AG04450 (cell line): ENCODE data around the gene TRUB2. TPM values are rescaled to one million over a fixed set of nuclear protein-coding genes. Genes with fewer than 3 reads are reported as not detected.

Experiments
- CTCF ChIA-PET: fragments of 300-600, 350-600 bp; formaldehyde crosslinking; extraction: SDS; loops from one replicate; lab custom pipeline; 2022; ENCODE audit warnings: antibody characterized with exemption, inconsistent platforms; lab: Charles Lee
- POLR2A ChIA-PET: fragments of 350-600 bp; formaldehyde crosslinking; extraction: SDS; loops from one replicate; lab custom pipeline; 2021; ENCODE audit warnings: antibody characterized with exemption, inconsistent platforms; lab: Yijun Ruan, JAX
- DNase-seq: peaks from one replicate; pipeline ENCODE4 v3.0.0-alpha.2; 2011; ENCODE audit warnings: low read depth, low spot score
- H3K27ac ChIP-seq: one replicate; pipeline ENCODE4 v1.5.1; 2012; ENCODE audit warnings: low read depth, low read length, control low read depth
- H3K27me3 ChIP-seq: one replicate; pipeline ENCODE4 v1.6.0; 2012; ENCODE audit warnings: low read length; ENCODE audit not compliant: control insufficient read depth, insufficient read depth
- H3K4me3 ChIP-seq: 2 replicates; pipeline ENCODE4 v1.5.1; 2011; ENCODE audit warnings: mild to moderate bottlenecking, low read depth, low read length, control low read depth
- H3K9me3 ChIP-seq: 2 replicates; pipeline ENCODE4 v1.5.1; 2012; ENCODE audit warnings: low read length; ENCODE audit not compliant: control insufficient read depth, insufficient read depth
- polyA plus RNA-seq: library from polyadenylated mRNA; depleted of rRNA; stranded (reverse); fragments of >200 nt; gene quantifications from 2 replicates; pipeline ENCODE4 v1.2.3, GENCODE V29; 2011
- TF ChIP-seq, protein P1 (sequence below): IDR thresholded peaks from 2 replicates; pipeline ENCODE4 v1.5.1; 2011; ENCODE audit warnings: low read depth, low read length, control low read depth, inconsistent platforms

Gene TRUB2
- polyA plus RNA-seq, 1 experiment = 15.1 TPM

DNA sequence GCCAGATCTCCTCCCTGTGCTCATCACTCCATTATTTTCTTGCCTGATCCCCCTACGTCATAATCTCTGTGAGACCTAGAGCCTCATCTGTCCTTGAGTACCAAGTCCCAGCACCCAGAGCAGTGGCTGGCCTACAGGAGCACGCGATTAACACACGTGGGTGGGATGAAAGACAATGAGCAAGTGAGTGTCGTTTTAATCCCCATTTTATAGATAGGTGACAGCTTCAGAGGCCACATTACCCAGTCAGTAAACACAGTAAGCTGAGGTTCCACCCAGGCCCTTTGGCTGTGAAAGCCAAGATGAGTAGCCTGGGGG, 17.3 kb downstream of the TRUB2 start:
- DNase-seq = no peak
- H3K4me3 ChIP-seq = no peak overlapping the region
- H3K9me3 ChIP-seq = no peaks in the 10 kb centered on the region; the same call in 1 of the 2 replicates
- H3K27me3 ChIP-seq = no peaks in the 10 kb centered on the region
- CTCF ChIA-PET = interaction anchor here (0.6 to 2.3 kb wide), 5 partner anchors 9 to 115 kb away, joined by 3 to 15 read pairs (median 7); partner anchors contain the start of gene CERCAM
- TF ChIP-seq, protein P1, sequence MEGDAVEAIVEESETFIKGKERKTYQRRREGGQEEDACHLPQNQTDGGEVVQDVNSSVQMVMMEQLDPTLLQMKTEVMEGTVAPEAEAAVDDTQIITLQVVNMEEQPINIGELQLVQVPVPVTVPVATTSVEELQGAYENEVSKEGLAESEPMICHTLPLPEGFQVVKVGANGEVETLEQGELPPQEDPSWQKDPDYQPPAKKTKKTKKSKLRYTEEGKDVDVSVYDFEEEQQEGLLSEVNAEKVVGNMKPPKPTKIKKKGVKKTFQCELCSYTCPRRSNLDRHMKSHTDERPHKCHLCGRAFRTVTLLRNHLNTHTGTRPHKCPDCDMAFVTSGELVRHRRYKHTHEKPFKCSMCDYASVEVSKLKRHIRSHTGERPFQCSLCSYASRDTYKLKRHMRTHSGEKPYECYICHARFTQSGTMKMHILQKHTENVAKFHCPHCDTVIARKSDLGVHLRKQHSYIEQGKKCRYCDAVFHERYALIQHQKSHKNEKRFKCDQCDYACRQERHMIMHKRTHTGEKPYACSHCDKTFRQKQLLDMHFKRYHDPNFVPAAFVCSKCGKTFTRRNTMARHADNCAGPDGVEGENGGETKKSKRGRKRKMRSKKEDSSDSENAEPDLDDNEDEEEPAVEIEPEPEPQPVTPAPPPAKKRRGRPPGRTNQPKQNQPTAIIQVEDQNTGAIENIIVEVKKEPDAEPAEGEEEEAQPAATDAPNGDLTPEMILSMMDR = no peak
- POLR2A ChIA-PET = interaction anchor here (0.6 to 1.0 kb wide), 2 partner anchors 9 to 46 kb away, joined by 4 read pairs; no protein-coding TSS in a partner anchor
- H3K27ac ChIP-seq = no peak overlapping the region

DNA sequence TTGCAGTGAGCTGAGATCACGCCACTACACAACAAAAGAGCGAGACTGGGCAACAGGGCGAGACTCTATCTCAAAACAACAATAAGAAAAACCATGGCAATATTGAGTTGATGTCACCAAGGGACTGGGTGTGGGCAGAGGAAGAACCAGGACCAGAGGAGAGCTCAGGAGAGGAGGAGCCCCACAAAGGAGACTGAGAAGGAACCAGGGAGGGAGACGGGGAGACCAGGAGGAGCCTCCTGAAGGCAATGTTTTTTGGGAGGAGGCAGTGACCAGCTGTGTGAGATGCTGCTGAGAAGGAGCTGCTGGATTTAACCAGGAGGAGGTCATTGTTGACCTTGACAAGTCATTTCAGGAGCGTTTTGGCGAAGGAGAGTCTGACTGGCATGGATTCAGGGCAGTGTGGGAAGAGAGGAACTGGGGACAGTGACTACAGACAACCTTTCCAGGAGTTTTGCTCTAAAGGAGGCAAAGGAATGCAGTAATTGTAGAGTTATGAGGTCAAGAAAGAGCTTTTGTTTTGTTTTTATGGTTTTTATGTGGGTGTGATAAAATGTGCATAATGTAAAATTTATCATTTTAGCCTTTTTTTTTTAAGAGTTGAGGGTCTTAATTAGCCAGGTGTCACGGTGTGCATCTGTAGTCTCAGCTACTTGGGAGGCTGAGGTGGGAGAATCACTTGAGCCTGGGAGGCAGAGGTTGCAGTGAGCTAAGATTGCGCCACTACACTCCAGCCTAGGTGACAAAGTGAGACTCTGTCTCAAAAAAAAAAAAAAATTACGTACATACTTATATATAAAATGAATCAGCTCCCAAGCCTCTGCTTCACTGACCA, 17.9 kb downstream of the TRUB2 start:
- TF ChIP-seq, protein P1 = no peak
- no peaks in the 10 kb centered on the region for H3K27me3 ChIP-seq
- DNase-seq = no peak
- H3K9me3 ChIP-seq = no peaks in the 10 kb centered on the region
- H3K27ac ChIP-seq = peak overlapping the region; percentile 11
- H3K4me3 ChIP-seq = no peak overlapping the region
- ChIA-PET POLR2A (interaction anchor here (0.6 to 1.0 kb wide), 2 partner anchors 8 to 46 kb away, joined by 4 read pairs; no protein-coding TSS in a partner anchor), CTCF (interaction anchor here (1.2 to 2.3 kb wide), 4 partner anchors 9 to 116 kb away, joined by 3 to 15 read pairs (median 8); partner anchors contain the start of gene CERCAM)

DNA sequence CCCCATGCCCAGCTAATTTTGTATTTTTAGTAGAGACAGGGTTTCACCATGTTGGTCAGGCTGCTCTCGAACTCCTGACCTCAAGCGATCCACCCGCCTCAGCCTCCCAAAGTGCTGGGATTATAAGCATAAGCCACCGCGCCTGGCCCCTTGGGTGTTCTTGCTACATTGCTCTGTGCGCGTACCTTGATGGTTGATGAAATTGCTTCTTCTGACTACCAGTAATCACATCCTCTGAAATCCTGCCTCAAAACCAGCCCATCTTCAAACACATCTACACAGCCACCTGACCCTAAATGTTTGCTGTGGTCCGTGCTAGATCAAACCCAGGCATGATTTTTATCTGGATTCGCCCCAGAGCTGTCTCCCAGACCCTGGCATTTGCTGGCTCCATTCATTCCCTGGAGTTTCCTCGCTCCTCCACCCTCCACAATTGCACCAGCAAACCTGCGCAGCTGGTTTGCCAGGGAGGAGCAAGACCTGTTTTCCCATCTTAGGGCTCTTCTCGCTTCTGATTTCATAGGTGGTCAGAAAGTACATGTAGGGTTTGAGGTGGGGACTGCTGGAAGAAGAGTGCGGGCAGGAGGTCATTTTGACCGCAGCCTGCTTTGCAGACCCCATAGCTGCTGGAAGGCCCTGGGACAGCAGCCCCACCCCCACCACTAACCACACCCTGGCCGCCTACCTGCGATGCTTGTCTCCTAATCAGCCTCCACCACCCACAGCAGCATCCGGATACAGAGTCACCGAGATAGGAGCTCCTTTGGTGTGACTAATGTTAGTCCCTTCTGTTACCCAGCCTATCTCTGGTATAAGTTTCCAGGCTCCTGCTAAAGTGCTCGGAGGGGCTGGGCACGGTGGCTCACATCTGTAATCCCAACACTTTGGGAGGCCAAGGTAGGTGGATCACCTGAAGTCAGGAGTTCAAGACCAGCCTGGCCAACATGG, 23.4 kb downstream of the TRUB2 start:
- H3K4me3 ChIP-seq = no peak overlapping the region
- ChIA-PET POLR2A (interaction anchor here (0.6 to 0.8 kb wide), 2 partner anchors 23 to 87 kb away, joined by 3 read pairs; partner anchors contain the start of genes GOLGA2 and SWI5), CTCF (interaction anchor here (0.8 kb wide), 1 partner anchor 17 kb away, joined by 3 read pairs; no protein-coding TSS in a partner anchor)
- DNase-seq = no peak
- no peaks in the 10 kb centered on the region for H3K27me3 ChIP-seq
- TF ChIP-seq, protein P1 = no peak
- H3K9me3 ChIP-seq = no peaks in the 10 kb centered on the region
- no peak overlapping the region for H3K27ac ChIP-seq

DNA sequence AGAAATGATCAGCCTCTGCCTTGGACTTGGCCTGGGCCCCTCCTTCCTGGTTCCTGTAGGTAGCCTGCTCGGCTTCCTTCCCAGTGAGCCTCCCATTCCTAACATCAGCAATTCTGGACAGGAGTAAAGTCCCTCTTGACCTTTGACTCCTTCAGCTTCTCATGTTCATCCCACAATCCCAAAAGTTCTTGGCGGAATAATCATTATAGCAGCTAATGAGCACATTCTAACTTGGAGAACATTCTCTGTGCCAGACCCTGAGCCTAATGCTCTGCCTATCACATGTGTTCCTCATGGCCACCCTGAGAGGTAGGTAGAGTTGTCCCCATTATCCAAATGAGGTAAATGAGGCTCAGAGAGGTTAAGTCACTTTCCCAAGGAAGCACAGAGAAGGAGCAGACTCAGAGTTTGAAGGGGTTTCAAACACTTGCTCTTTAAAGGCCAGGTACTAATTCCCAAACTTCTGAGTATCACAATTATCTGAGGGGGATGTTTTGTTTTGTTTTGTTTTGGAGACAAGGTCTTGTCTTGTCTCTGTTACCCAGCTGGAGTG, 24.9 kb downstream of the TRUB2 start:
- Histone ChIP-seq H3K4me3 (no peak overlapping the region), H3K27ac (peak overlapping the region; percentile 21), H3K9me3 (no peaks in the 10 kb centered on the region), H3K27me3 (no peaks in the 10 kb centered on the region)
- no peak for DNase-seq
- ChIA-PET POLR2A (no interaction called here), CTCF (interaction anchor here (1.7 to 3.1 kb wide), 2 partner anchors 44 to 64 kb away, joined by 5 to 31 read pairs; no protein-coding TSS in a partner anchor)
- TF ChIP-seq, protein P1 = no peak
